ENCODE measurements around the gene WFIKKN1.

DNA sequence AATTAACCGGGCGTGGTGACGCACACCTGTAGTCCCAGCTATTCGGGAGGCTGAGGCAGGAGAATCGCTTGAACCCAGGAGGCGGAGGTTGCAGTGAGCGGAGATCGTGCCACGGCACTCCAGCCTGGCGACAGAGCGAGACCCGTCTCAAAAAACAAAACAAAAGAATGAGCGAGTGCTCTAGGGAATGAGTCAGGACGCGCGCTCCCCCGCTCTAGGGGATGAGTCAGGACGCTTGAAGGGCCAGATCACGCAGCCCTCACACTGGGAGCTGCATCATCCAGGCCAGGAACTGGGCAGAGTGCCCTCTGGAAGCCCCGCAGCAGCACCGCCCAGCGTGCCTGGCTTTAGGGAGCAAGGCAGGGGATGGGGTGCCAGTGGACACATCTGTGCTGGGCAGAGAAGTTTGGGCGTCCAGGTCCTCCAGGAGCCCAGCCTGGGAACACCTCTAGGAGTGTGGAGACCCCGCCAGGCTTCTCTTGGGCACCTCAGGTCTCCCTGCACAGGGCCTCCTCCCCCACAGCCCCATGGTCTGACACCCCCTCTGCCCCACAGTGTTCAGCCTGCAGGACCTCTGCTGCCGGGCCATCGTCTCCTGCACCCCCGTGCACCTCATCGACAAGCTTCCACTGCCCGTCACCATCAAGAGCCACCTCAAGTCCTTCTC is 3.9 kb upstream of the WFIKKN1 start:
- TF ChIP-seq CTCF (IDR thresholded peaks at IDR 0.05; ENCODE audit: low read length) (no peak), EZH2 (IDR thresholded peaks at IDR 0.05; ENCODE audit: borderline replicate concordance, low read length) (no peak)
